ENCODE results near the gene KCNG2. TPM values are rescaled to one million over a fixed set of nuclear protein-coding genes. Genes with fewer than 3 reads are reported as not detected.

Gene KCNG2
- total RNA-seq, 4 donors from 2014 or later, result 0.60 to 0.84 (median 0.78) TPM; not detected in 1

- 92% methylated on average over 3 of the region's 3 CpGs for WGBS, 2 donors
- peaks cover 0 to 98% (median 0%) of the 10 kb centered on the region in 3 donors for H3K36me3 ChIP-seq
- H3K4me1 ChIP-seq, result peaks cover 0 to 41% (median under 1%) of the 10 kb centered on the region in 4 donors
Measured at GRCh38 chr18:79932907-79933306, 135.2 kb downstream of the KCNG2 start.

DNA sequence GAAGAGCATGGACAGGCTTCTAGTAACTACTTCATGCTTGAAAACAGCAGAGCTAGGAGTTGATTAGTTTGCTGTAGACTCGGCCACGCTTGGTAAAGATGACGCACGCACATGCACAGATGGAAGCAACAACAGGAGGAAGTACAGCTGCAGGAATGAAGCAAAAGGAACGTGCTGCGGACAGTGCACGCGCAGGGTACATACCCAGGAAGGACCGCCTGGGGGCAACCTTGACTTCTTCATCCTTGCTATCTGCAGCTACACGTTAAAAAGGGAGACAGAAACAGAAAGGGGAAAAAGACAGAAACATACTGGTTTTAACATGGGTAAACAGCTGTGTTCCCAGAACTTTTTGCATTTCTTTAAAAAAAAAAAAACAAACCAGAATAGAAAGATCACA is 136.0 kb downstream of the KCNG2 start:
- H3K27ac ChIP-seq, result no peak overlapping the region
- H3K9me3 ChIP-seq, result peaks cover 3 to 62% (median 19%) of the 10 kb centered on the region in 4 donors
- H3K4me3 ChIP-seq, result no peak overlapping the region
- TF ChIP-seq CTCF (IDR thresholded peaks at IDR 0.05), result no peak
- no peak for TF ChIP-seq POLR2A (IDR thresholded peaks at IDR 0.05)
- no peak for TF ChIP-seq EP300 (IDR thresholded peaks at IDR 0.05)
- DNase-seq (ENCODE audit: low spot score in 2 of 2), result no peak
- peaks cover 0 to 49% (median 4%) of the 10 kb centered on the region in 4 donors for H3K4me1 ChIP-seq
- WGBS, 2 donors, result 83 to 89% methylated on average over 10 of the region's 10 CpGs
- peaks cover 0 to 96% (median 0%) of the 10 kb centered on the region in 3 donors for H3K36me3 ChIP-seq
- H3K27me3 ChIP-seq, result no peaks in the 10 kb centered on the region

More at GRCh38 chr18:79932907-79933306, 135.2 kb downstream of the KCNG2 start:
- peaks cover 3 to 65% (median 19%) of the 10 kb centered on the region in 4 donors for H3K9me3 ChIP-seq
- no peak overlapping the region for H3K27ac ChIP-seq
- H3K27me3 ChIP-seq, result no peaks in the 10 kb centered on the region
- TF ChIP-seq POLR2A (IDR thresholded peaks at IDR 0.05) (no peak), EP300 (IDR thresholded peaks at IDR 0.05) (no peak)
- H3K4me3 ChIP-seq, result no peak overlapping the region
- DNase-seq (ENCODE audit: low spot score in 2 of 2), result no peak

DNA sequence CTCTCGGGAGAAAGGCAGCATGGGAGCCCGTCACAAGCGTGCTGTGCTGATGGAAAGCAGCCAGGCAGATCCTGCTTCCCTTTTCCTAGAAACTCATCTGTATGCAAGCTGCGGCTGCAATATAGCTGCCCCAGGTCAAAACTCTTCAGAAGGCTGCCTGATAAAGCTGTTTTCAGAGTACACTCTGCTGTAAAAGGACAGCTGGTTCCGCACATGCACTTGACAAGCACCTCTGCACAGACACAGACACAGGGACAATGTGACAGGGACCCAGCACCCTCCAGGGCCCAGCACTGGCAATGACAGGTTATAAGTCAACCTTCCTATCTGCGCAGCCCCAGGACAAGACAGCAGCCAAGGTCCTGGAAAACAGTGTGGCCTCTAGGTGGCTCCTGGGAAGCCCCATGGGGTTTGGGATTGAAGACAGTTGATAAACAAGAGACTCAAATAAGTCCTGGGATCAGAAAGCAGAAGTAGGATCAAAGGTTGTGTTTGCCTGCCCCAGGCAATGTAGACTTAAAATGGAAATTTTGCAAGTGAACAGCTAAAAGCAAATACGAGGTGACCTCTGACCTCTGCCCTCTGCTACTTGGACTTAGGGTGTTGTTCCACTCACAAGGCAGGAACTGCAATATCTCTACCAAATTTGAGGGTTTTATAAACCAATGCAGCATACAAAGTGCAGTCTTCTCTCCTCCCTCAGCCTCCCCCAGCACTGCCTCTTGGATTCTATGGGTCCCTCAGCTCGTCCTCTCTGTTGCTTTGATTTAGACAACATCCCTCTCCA is 136.8 kb downstream of the KCNG2 start:
- no peak for DNase-seq (ENCODE audit: low spot score in 2 of 2)

GRCh38 chr18:79935098-79935480 is 137.4 kb downstream of the KCNG2 start:
- Histone ChIP-seq H3K9me3 (peaks cover 0 to 48% (median 8%) of the 10 kb centered on the region in 4 donors), H3K4me3 (no peak overlapping the region), H3K36me3 (peaks cover 0 to 89% (median 0%) of the 10 kb centered on the region in 3 donors), H3K27ac (no peak overlapping the region), H3K27me3 (no peaks in the 10 kb centered on the region), H3K4me1 (peaks cover 0 to 62% (median 4%) of the 10 kb centered on the region in 4 donors)
- WGBS, 2 donors, result 78 to 81% methylated on average over 5 of the region's 5 CpGs
- no peak for DNase-seq (ENCODE audit: low spot score in 2 of 2)
- TF ChIP-seq EP300 (IDR thresholded peaks at IDR 0.05), result no peak
- no peak for TF ChIP-seq CTCF (IDR thresholded peaks at IDR 0.05)
- no peak for TF ChIP-seq POLR2A (IDR thresholded peaks at IDR 0.05)

More for the DNA sequence above, 136.8 kb downstream of the KCNG2 start:
- TF ChIP-seq EP300 (IDR thresholded peaks at IDR 0.05), result no peak
- no peak for TF ChIP-seq CTCF (IDR thresholded peaks at IDR 0.05)
- no peak for TF ChIP-seq POLR2A (IDR thresholded peaks at IDR 0.05)
- WGBS, 2 donors, result 68 to 80% methylated on average over 8 of the region's 8 CpGs
- Histone ChIP-seq H3K4me1 (peaks cover 0 to 56% (median 4%) of the 10 kb centered on the region in 4 donors), H3K27me3 (no peaks in the 10 kb centered on the region), H3K36me3 (peaks cover 0 to 89% (median 0%) of the 10 kb centered on the region in 3 donors), H3K27ac (no peak overlapping the region), H3K9me3 (peaks cover 0 to 54% (median 13%) of the 10 kb centered on the region in 4 donors), H3K4me3 (no peak overlapping the region)

- peaks cover 0 to 89% (median 0%) of the 10 kb centered on the region in 3 donors for H3K36me3 ChIP-seq
- H3K9me3 ChIP-seq, result peaks cover 0 to 44% (median 6%) of the 10 kb centered on the region in 4 donors
- TF ChIP-seq EP300 (IDR thresholded peaks at IDR 0.05), result no peak
- peaks cover 0 to 64% (median 4%) of the 10 kb centered on the region in 4 donors for H3K4me1 ChIP-seq
- H3K27me3 ChIP-seq, result no peaks in the 10 kb centered on the region
- DNase-seq (ENCODE audit: low spot score in 2 of 2), result no peak
- no peak overlapping the region for H3K4me3 ChIP-seq
- H3K27ac ChIP-seq, result peak overlapping the region in 1 of 4 donors; percentile 98
- WGBS, 2 donors, result 98 to 100% methylated on average over 3 of the region's 3 CpGs
Measured at GRCh38 chr18:79935499-79935898, 137.8 kb downstream of the KCNG2 start.

GRCh38 chr18:79935925-79936324 is 138.2 kb downstream of the KCNG2 start:
- 95 to 96% methylated on average over 5 to 6 of the region's 6 CpGs for WGBS, 2 donors
- Histone ChIP-seq H3K4me3 (no peak overlapping the region), H3K27me3 (no peaks in the 10 kb centered on the region), H3K9me3 (peaks cover 0 to 40% (median 5%) of the 10 kb centered on the region in 4 donors), H3K36me3 (peaks cover 0 to 89% (median 0%) of the 10 kb centered on the region in 3 donors), H3K27ac (peak overlapping the region in 1 of 4 donors; percentile 98), H3K4me1 (peaks cover 0 to 69% (median 4%) of the 10 kb centered on the region in 4 donors)
- no peak for DNase-seq (ENCODE audit: low spot score in 2 of 2)
- TF ChIP-seq CTCF (IDR thresholded peaks at IDR 0.05) (no peak), EP300 (IDR thresholded peaks at IDR 0.05) (no peak), POLR2A (IDR thresholded peaks at IDR 0.05) (no peak)

All from tibial nerve (tissue), 4 donors.